ENCODE measurements around the gene NR3C2. TPM values are rescaled to one million over a fixed set of nuclear protein-coding genes. Genes with fewer than 3 reads are reported as not detected.

NR3C2 gene
- total RNA-seq, 2 donors from 2014 or later: 0.44 to 0.82 TPM

DNA sequence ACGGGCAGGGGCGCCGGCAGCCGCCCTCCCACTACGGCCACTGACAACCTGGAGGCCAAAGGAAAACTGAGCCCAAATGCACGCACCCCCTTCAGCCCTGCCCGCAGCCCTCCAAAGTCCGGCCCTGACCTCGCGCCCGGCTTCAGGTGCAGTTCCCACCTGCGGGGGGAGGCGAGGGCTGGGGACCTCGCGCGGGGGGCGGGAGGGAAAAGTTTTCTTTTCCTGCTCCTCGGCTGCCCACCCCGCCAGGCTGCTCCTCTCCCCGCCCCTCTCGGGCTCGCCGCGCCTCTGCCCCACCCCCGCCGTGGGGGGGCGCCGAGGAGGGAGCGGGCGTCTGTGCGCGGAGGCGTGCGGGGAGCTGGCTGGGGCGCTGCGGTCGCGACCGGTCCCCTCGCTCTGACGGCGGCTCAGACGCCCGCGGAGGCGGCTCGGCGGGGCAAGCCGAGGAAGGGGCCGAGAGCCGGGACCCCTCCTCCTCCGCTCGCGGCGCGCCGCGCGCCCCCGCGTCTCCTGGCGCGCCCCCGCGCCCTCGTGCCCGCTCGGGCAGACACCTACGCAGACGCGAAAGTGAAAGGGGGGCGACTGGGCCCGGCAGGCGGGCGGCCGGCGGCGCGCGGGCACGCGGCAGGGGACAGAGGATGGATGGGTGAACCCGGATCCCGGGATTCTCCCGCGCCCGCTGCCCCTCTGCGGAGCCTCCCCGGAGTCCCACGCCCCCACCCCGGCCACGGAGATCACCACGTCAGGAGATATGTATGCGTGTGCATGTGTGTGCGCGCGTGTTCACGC, 3.1 kb upstream of the NR3C2 start:
- Mint-ChIP-seq H3K27me3 (ENCODE audit: insufficient read depth) (peaks cover 80% of the 10 kb centered on the region), H3K9me3 (no peaks in the 10 kb centered on the region), H3K4me3 (peak overlapping the region; percentile 77), H3K4me1 (peaks cover 10% of the 10 kb centered on the region), H3K36me3 (ENCODE audit: low read depth) (no peaks in the 10 kb centered on the region), H3K27ac (no peak overlapping the region)
- TF ChIP-seq, protein P1, sequence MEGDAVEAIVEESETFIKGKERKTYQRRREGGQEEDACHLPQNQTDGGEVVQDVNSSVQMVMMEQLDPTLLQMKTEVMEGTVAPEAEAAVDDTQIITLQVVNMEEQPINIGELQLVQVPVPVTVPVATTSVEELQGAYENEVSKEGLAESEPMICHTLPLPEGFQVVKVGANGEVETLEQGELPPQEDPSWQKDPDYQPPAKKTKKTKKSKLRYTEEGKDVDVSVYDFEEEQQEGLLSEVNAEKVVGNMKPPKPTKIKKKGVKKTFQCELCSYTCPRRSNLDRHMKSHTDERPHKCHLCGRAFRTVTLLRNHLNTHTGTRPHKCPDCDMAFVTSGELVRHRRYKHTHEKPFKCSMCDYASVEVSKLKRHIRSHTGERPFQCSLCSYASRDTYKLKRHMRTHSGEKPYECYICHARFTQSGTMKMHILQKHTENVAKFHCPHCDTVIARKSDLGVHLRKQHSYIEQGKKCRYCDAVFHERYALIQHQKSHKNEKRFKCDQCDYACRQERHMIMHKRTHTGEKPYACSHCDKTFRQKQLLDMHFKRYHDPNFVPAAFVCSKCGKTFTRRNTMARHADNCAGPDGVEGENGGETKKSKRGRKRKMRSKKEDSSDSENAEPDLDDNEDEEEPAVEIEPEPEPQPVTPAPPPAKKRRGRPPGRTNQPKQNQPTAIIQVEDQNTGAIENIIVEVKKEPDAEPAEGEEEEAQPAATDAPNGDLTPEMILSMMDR (conservative IDR thresholded peaks at IDR 0.05): no peak
- H3K4me1 ChIP-seq (ENCODE audit: control insufficient read depth, insufficient read depth, low read length): no peaks in the 10 kb centered on the region
- H3K27ac ChIP-seq (ENCODE audit: low read depth, low read length): no peak overlapping the region
- WGBS, 2 experiments (ENCODE audit: insufficient coverage in 1 of 2, insufficient read length in 1 of 2): 0% methylated on average over 5 to 98 of the region's 98 CpGs
- H3K36me3 ChIP-seq (ENCODE audit: control insufficient read depth, insufficient read depth, low read length): no peaks in the 10 kb centered on the region
- H3K9ac ChIP-seq (ENCODE audit: extremely low read depth, low read length, poor library complexity, severe bottlenecking): no peak overlapping the region
- DNase-seq: peak; percentile 84
- H3K4me3 ChIP-seq (ENCODE audit: low read length): peak overlapping the region; percentile 88
- no peaks in the 10 kb centered on the region for H3K9me3 ChIP-seq (ENCODE audit: control insufficient read depth, low read length)
- peaks cover 83% of the 10 kb centered on the region for H3K27me3 ChIP-seq (ENCODE audit: control insufficient read depth, insufficient read depth, low read length, poor library complexity, severe bottlenecking)

DNA sequence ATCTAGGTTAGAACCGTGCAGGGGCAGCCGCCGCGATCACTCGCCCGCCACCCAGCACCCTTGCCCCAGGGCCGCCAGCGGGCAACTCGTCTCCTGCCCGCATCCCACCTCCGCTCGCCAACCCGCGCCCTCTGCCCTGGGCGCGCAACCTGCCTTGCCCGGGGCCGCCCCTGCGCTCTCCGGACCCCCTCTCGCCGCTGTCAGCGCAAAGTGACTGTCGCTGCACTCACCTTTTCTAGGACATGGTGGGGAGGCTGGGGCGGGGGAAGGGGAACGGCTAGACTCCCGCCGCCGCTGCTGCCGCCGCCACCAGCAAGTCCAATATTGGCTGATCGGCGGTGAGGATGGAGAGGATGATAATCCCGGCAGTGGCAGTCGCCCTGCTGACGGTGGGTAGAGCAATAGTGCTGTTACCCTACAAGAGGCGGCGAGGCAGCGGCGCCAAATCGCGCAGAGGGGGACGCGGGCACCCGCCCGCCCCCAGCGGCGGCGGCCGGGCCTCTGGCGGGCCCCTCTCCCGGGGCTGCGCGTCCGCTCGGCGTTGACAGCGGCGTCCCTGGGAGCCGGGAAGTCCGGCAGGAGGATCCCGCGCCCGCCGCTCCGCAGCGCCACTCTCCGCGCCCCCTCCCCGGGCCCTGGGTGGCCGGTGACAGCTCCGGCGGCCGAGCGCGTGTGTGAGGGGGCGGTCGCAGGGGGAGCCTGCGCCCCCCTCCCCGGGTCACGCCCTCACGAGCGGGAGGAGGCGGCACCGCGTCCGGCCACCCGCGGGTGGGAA, 2.3 kb upstream of the NR3C2 start:
- WGBS, 2 experiments (ENCODE audit: insufficient coverage in 1 of 2, insufficient read length in 1 of 2): 0 to 3% methylated on average over 21 to 89 of the region's 89 CpGs
- TF ChIP-seq, protein P1 (conservative IDR thresholded peaks at IDR 0.05): no peak
- peaks cover 85% of the 10 kb centered on the region for H3K27me3 ChIP-seq (ENCODE audit: control insufficient read depth, insufficient read depth, low read length, poor library complexity, severe bottlenecking)

DNA sequence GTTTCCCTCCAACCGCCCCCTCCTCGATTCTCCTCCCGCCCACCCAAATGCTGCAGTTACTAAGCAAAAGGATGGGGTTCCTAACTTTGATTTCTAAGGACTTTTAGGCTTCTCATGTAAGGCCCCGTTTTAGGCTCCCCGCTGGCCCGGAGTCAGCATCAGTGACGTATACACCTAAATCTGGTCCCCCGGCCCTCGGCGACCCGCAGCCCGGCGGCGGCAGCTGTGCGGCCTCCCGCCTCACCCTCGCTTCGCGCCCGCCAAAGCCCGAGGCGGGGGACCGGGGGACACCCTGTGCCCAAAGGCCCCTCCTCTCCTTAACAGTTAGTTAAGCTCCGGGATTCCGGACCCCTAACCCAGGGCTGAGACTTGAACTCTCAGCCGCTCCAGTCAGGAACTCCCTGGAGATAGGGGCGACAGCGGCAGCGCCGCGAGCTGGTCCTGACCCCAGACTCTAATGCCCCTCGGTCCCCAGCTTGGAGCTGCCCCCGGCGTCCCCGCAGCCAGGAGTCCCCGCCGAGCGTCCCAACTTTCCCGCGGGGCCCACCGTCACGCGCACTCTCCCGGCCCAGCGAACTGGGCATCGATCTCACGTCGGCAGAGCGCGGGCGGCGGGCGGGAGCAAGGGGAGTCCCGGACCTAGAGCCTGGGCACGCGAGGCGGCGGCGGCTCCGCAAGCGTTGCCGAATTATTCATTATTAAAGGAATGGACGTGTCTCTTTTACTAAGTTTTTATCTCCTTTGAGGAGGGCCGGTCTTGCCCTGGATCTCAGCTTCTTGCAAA, 1.5 kb upstream of the NR3C2 start:
- H3K4me3 ChIP-seq (ENCODE audit: low read length): peak overlapping the region; percentile 88
- H3K9ac ChIP-seq (ENCODE audit: extremely low read depth, low read length, poor library complexity, severe bottlenecking): no peak overlapping the region
- Mint-ChIP-seq H3K36me3 (ENCODE audit: low read depth) (no peaks in the 10 kb centered on the region), H3K9me3 (no peaks in the 10 kb centered on the region), H3K27me3 (ENCODE audit: insufficient read depth) (peaks cover 83% of the 10 kb centered on the region), H3K27ac (no peak overlapping the region), H3K4me3 (peak overlapping the region; percentile 77), H3K4me1 (peaks cover 10% of the 10 kb centered on the region)
- TF ChIP-seq, protein P1 (conservative IDR thresholded peaks at IDR 0.05): no peak
- H3K9me3 ChIP-seq (ENCODE audit: control insufficient read depth, low read length): no peaks in the 10 kb centered on the region
- H3K27ac ChIP-seq (ENCODE audit: low read depth, low read length): no peak overlapping the region
- peak; percentile 73 for DNase-seq
- H3K27me3 ChIP-seq (ENCODE audit: control insufficient read depth, insufficient read depth, low read length, poor library complexity, severe bottlenecking): peaks cover 83% of the 10 kb centered on the region
- no peaks in the 10 kb centered on the region for H3K36me3 ChIP-seq (ENCODE audit: control insufficient read depth, insufficient read depth, low read length)
- whole genome bisulfite sequencing, 2 experiments (ENCODE audit: insufficient coverage in 1 of 2, insufficient read length in 1 of 2): 0% methylated on average over 16 to 64 of the region's 64 CpGs
- H3K4me1 ChIP-seq (ENCODE audit: control insufficient read depth, insufficient read depth, low read length): no peaks in the 10 kb centered on the region

More for the DNA sequence above, 2.3 kb upstream of the NR3C2 start:
- peak; percentile 81 for DNase-seq
- Histone ChIP-seq H3K9me3 (ENCODE audit: control insufficient read depth, low read length) (no peaks in the 10 kb centered on the region), H3K4me1 (ENCODE audit: control insufficient read depth, insufficient read depth, low read length) (no peaks in the 10 kb centered on the region), H3K36me3 (ENCODE audit: control insufficient read depth, insufficient read depth, low read length) (no peaks in the 10 kb centered on the region), H3K27ac (ENCODE audit: low read depth, low read length) (no peak overlapping the region), H3K4me3 (ENCODE audit: low read length) (peak overlapping the region; percentile 88), H3K9ac (ENCODE audit: extremely low read depth, low read length, poor library complexity, severe bottlenecking) (no peak overlapping the region)
- Mint-ChIP-seq H3K36me3 (ENCODE audit: low read depth) (no peaks in the 10 kb centered on the region), H3K27ac (no peak overlapping the region), H3K4me1 (peaks cover 10% of the 10 kb centered on the region), H3K9me3 (no peaks in the 10 kb centered on the region), H3K4me3 (peak overlapping the region; percentile 77), H3K27me3 (ENCODE audit: insufficient read depth) (peaks cover 86% of the 10 kb centered on the region)
